ENCODE results near the gene PHYKPL. TPM values are rescaled to one million over a fixed set of nuclear protein-coding genes. Genes with fewer than 3 reads are reported as not detected.
"Not testable (repeated sequence)": the region's sequence is repeated elsewhere in the genome, so short reads cannot be mapped to it uniquely, and the experiment has no call there.

PHYKPL gene
- total RNA-seq, 1 experiment from 2014 or later, result 43.9 TPM

GRCh38 chr5:178241231-178241663 is 8.6 kb upstream of the PHYKPL start:
- Histone ChIP-seq H3K27me3 (replicated peaks; ENCODE audit: insufficient read depth, low read depth, low read length, poor library complexity) (no peaks in the 10 kb centered on the region), H3K27ac (ENCODE audit: low read depth, low read length, poor library complexity, severe bottlenecking) (no peak overlapping the region), H3K4me3 (ENCODE audit: low read depth, low read length, poor library complexity, severe bottlenecking) (no peak overlapping the region), H3K36me3 (ENCODE audit: insufficient read depth, low read length, poor library complexity, severe bottlenecking) (no peaks in the 10 kb centered on the region), H3K9me3 (ENCODE audit: low read depth, low read length, poor library complexity, severe bottlenecking) (no peaks in the 10 kb centered on the region), H3K4me1 (ENCODE audit: insufficient read depth, low read length, poor library complexity, severe bottlenecking) (no peaks in the 10 kb centered on the region)
- BruUV-seq (replicated peaks), result no TSS peak
- ChIA-PET CTCF (no interaction called here), POLR2A (ENCODE audit: low non-redundant PET) (no interaction called here)
- no peak for DNase-seq (ENCODE audit: low spot score)
- intact Hi-C loops (cut with micrococcal nuclease; ENCODE audit: unreplicated experiment), result no loop called here
- TF ChIP-seq CTCF (conservative IDR thresholded peaks at IDR 0.05; ENCODE audit: low read depth, low read length) (no peak), EZH2 (IDR thresholded peaks at IDR 0.05; ENCODE audit: borderline replicate concordance, low read depth, low read length, poor library complexity, severe bottlenecking) (no peak)

GRCh38 chr5:178240766-178241165 is 8.2 kb upstream of the PHYKPL start:
- Histone ChIP-seq H3K9me3 (ENCODE audit: low read depth, low read length, poor library complexity, severe bottlenecking) (no peaks in the 10 kb centered on the region), H3K4me1 (ENCODE audit: insufficient read depth, low read length, poor library complexity, severe bottlenecking) (no peaks in the 10 kb centered on the region), H3K27me3 (replicated peaks; ENCODE audit: insufficient read depth, low read depth, low read length, poor library complexity) (no peaks in the 10 kb centered on the region), H3K36me3 (ENCODE audit: insufficient read depth, low read length, poor library complexity, severe bottlenecking) (no peaks in the 10 kb centered on the region), H3K27ac (ENCODE audit: low read depth, low read length, poor library complexity, severe bottlenecking) (no peak overlapping the region), H3K4me3 (ENCODE audit: low read depth, low read length, poor library complexity, severe bottlenecking) (no peak overlapping the region)
- no peak for DNase-seq (ENCODE audit: low spot score)
- intact Hi-C loops (cut with micrococcal nuclease; ENCODE audit: unreplicated experiment), result no loop called here
- no TSS peak for BruUV-seq (replicated peaks)
- ChIA-PET POLR2A (ENCODE audit: low non-redundant PET) (no interaction called here), CTCF (no interaction called here)
- TF ChIP-seq EZH2 (IDR thresholded peaks at IDR 0.05; ENCODE audit: borderline replicate concordance, low read depth, low read length, poor library complexity, severe bottlenecking), result no peak
- TF ChIP-seq CTCF (conservative IDR thresholded peaks at IDR 0.05; ENCODE audit: low read depth, low read length), result no peak

GRCh38 chr5:178240341-178240741 is 7.7 kb upstream of the PHYKPL start:
- no peak overlapping the region for H3K27ac ChIP-seq (ENCODE audit: low read depth, low read length, poor library complexity, severe bottlenecking)
- no peak overlapping the region for H3K4me3 ChIP-seq (ENCODE audit: low read depth, low read length, poor library complexity, severe bottlenecking)
- H3K27me3 ChIP-seq (replicated peaks; ENCODE audit: insufficient read depth, low read depth, low read length, poor library complexity), result no peaks in the 10 kb centered on the region
- H3K9me3 ChIP-seq (ENCODE audit: low read depth, low read length, poor library complexity, severe bottlenecking), result no peaks in the 10 kb centered on the region
- ChIA-PET POLR2A (ENCODE audit: low non-redundant PET) (no interaction called here), CTCF (no interaction called here)
- intact Hi-C loops (cut with micrococcal nuclease; ENCODE audit: unreplicated experiment), result no loop called here
- DNase-seq (ENCODE audit: low spot score), result no peak
- TF ChIP-seq EZH2 (IDR thresholded peaks at IDR 0.05; ENCODE audit: borderline replicate concordance, low read depth, low read length, poor library complexity, severe bottlenecking), result no peak
- no TSS peak for BruUV-seq (replicated peaks)
- H3K4me1 ChIP-seq (ENCODE audit: insufficient read depth, low read length, poor library complexity, severe bottlenecking), result no peaks in the 10 kb centered on the region
- H3K36me3 ChIP-seq (ENCODE audit: insufficient read depth, low read length, poor library complexity, severe bottlenecking), result no peaks in the 10 kb centered on the region

- POLR2A ChIA-PET (ENCODE audit: low non-redundant PET); H3K4me3 ChIP-seq (ENCODE audit: low read depth, low read length, poor library complexity, severe bottlenecking); BruUV-seq (replicated peaks); H3K36me3 ChIP-seq (ENCODE audit: insufficient read depth, low read length, poor library complexity, severe bottlenecking); H3K9me3 ChIP-seq (ENCODE audit: low read depth, low read length, poor library complexity, severe bottlenecking); H3K4me1 ChIP-seq (ENCODE audit: insufficient read depth, low read length, poor library complexity, severe bottlenecking); DNase-seq (ENCODE audit: low spot score); CTCF ChIA-PET; H3K27ac ChIP-seq (ENCODE audit: low read depth, low read length, poor library complexity, severe bottlenecking); H3K27me3 ChIP-seq (replicated peaks; ENCODE audit: insufficient read depth, low read depth, low read length, poor library complexity): not testable (repeated sequence)
- intact Hi-C loops (cut with micrococcal nuclease; ENCODE audit: unreplicated experiment), result loop anchor here (5.0 kb wide), 1 partner anchor 1253 kb away; no protein-coding TSS in a partner anchor
Observed at GRCh38 chr5:178239626-178240301, 7.2 kb upstream of the PHYKPL start.
